ENCODE measurements around the gene CATSPERB. TPM values are rescaled to one million over a fixed set of nuclear protein-coding genes. Genes with fewer than 3 reads are reported as not detected.
"Not testable (repeated sequence)": the region's sequence is repeated elsewhere in the genome, so short reads cannot be mapped to it uniquely, and the experiment has no call there.

CATSPERB gene
- total and polyA plus RNA-seq, 2 donors (not counting 1 experiment from before 2014, with no cell fraction given) = not detected

- Histone ChIP-seq H3K27ac (ENCODE audit: insufficient read depth, low read length) (no peak overlapping the region), H3K36me3 (ENCODE audit: control insufficient read depth, insufficient read depth, low read length) (no peaks in the 10 kb centered on the region), H3K4me1 (ENCODE audit: control insufficient read depth, extremely low read depth, insufficient read depth, low read length) (no peaks in the 10 kb centered on the region), H3K27me3 (ENCODE audit: control insufficient read depth, insufficient read depth, low read length) (no peaks in the 10 kb centered on the region), H4K20me1 (ENCODE audit: control insufficient read depth, extremely low read depth, insufficient read depth, low read length) (no peaks in the 10 kb centered on the region), H3K9me3 (ENCODE audit: control insufficient read depth, insufficient read depth, low read depth, low read length) (no peaks in the 10 kb centered on the region), H3K4me3 (replicated peaks in 1 of 4; ENCODE audit: control extremely low read depth in 1 of 4, insufficient read depth in 1 of 4, low read depth in 3 of 4, low read length in 4 of 4) (no peak overlapping the region), H3K79me2 (ENCODE audit: control insufficient read depth, insufficient read depth, low read length) (no peaks in the 10 kb centered on the region), H2AFZ (ENCODE audit: low read length) (no peak overlapping the region), H3K4me2 (ENCODE audit: extremely low read depth, insufficient read depth, low read length) (no peak overlapping the region), H3K9ac (ENCODE audit: insufficient read depth, low read length) (no peak overlapping the region)
- no peak for TF ChIP-seq CTCF (conservative IDR thresholded peaks at IDR 0.05 in 1 of 2, IDR thresholded peaks at IDR 0.05 in 1 of 2; ENCODE audit: low read depth in 1 of 2, low read length in 2 of 2)
- TF ChIP-seq EZH2 (IDR thresholded peaks at IDR 0.05; ENCODE audit: low read length, missing control alignments) = no peak
- DNase-seq (ENCODE audit: low read depth in 2 of 2) = no peak
Observed at GRCh38 chr14:91545946-91546716, 185.8 kb downstream of the CATSPERB start.

GRCh38 chr14:91545204-91545603 is 186.7 kb downstream of the CATSPERB start:
- no peaks in the 10 kb centered on the region for H3K79me2 ChIP-seq (ENCODE audit: control insufficient read depth, insufficient read depth, low read length)
- no peaks in the 10 kb centered on the region for H4K20me1 ChIP-seq (ENCODE audit: control insufficient read depth, extremely low read depth, insufficient read depth, low read length)

GRCh38 chr14:91536327-91536726 is 195.6 kb downstream of the CATSPERB start:
- TF ChIP-seq EZH2 (IDR thresholded peaks at IDR 0.05; ENCODE audit: low read length, missing control alignments) (no peak), CTCF (conservative IDR thresholded peaks at IDR 0.05 in 1 of 2, IDR thresholded peaks at IDR 0.05 in 1 of 2; ENCODE audit: low read depth in 1 of 2, low read length in 2 of 2) (no peak)
- Histone ChIP-seq H3K4me2 (ENCODE audit: extremely low read depth, insufficient read depth, low read length) (no peak overlapping the region), H3K36me3 (ENCODE audit: control insufficient read depth, insufficient read depth, low read length) (no peaks in the 10 kb centered on the region), H3K9me3 (ENCODE audit: control insufficient read depth, insufficient read depth, low read depth, low read length) (no peaks in the 10 kb centered on the region), H3K27ac (ENCODE audit: insufficient read depth, low read length) (no peak overlapping the region), H2AFZ (ENCODE audit: low read length) (no peak overlapping the region), H4K20me1 (ENCODE audit: control insufficient read depth, extremely low read depth, insufficient read depth, low read length) (no peaks in the 10 kb centered on the region), H3K79me2 (ENCODE audit: control insufficient read depth, insufficient read depth, low read length) (no peaks in the 10 kb centered on the region), H3K9ac (ENCODE audit: insufficient read depth, low read length) (no peak overlapping the region), H3K4me1 (ENCODE audit: control insufficient read depth, extremely low read depth, insufficient read depth, low read length) (no peaks in the 10 kb centered on the region), H3K4me3 (replicated peaks in 1 of 4; ENCODE audit: control extremely low read depth in 1 of 4, insufficient read depth in 1 of 4, low read depth in 3 of 4, low read length in 4 of 4) (no peak overlapping the region), H3K27me3 (ENCODE audit: control insufficient read depth, insufficient read depth, low read length) (no peaks in the 10 kb centered on the region)
- DNase-seq (ENCODE audit: low read depth in 2 of 2) = no peak

More at GRCh38 chr14:91545204-91545603, 186.7 kb downstream of the CATSPERB start:
- H3K27me3 ChIP-seq (ENCODE audit: control insufficient read depth, insufficient read depth, low read length) = no peaks in the 10 kb centered on the region
- no peak overlapping the region for H3K4me3 ChIP-seq (replicated peaks in 1 of 4; ENCODE audit: control extremely low read depth in 1 of 4, insufficient read depth in 1 of 4, low read depth in 3 of 4, low read length in 4 of 4)
- no peak for DNase-seq (ENCODE audit: low read depth in 2 of 2)
- no peak overlapping the region for H3K4me2 ChIP-seq (ENCODE audit: extremely low read depth, insufficient read depth, low read length)
- no peak overlapping the region for H3K27ac ChIP-seq (ENCODE audit: insufficient read depth, low read length)
- no peak overlapping the region for H3K9ac ChIP-seq (ENCODE audit: insufficient read depth, low read length)
- no peaks in the 10 kb centered on the region for H3K36me3 ChIP-seq (ENCODE audit: control insufficient read depth, insufficient read depth, low read length)
- no peaks in the 10 kb centered on the region for H3K4me1 ChIP-seq (ENCODE audit: control insufficient read depth, extremely low read depth, insufficient read depth, low read length)
- TF ChIP-seq CTCF (conservative IDR thresholded peaks at IDR 0.05 in 1 of 2, IDR thresholded peaks at IDR 0.05 in 1 of 2; ENCODE audit: low read depth in 1 of 2, low read length in 2 of 2) (no peak), EZH2 (IDR thresholded peaks at IDR 0.05; ENCODE audit: low read length, missing control alignments) (no peak)
- no peak overlapping the region for H2AFZ ChIP-seq (ENCODE audit: low read length)
- H3K9me3 ChIP-seq (ENCODE audit: control insufficient read depth, insufficient read depth, low read depth, low read length) = no peaks in the 10 kb centered on the region

- not testable (repeated sequence) for H2AFZ ChIP-seq (ENCODE audit: low read length); H3K79me2 ChIP-seq (ENCODE audit: control insufficient read depth, insufficient read depth, low read length); H4K20me1 ChIP-seq (ENCODE audit: control insufficient read depth, extremely low read depth, insufficient read depth, low read length); DNase-seq (ENCODE audit: low read depth in 2 of 2); H3K4me1 ChIP-seq (ENCODE audit: control insufficient read depth, extremely low read depth, insufficient read depth, low read length); H3K9ac ChIP-seq (ENCODE audit: insufficient read depth, low read length); H3K27ac ChIP-seq (ENCODE audit: insufficient read depth, low read length); H3K4me3 ChIP-seq (replicated peaks in 1 of 4; ENCODE audit: control extremely low read depth in 1 of 4, insufficient read depth in 1 of 4, low read depth in 3 of 4, low read length in 4 of 4); H3K27me3 ChIP-seq (ENCODE audit: control insufficient read depth, insufficient read depth, low read length); H3K4me2 ChIP-seq (ENCODE audit: extremely low read depth, insufficient read depth, low read length); H3K36me3 ChIP-seq (ENCODE audit: control insufficient read depth, insufficient read depth, low read length); H3K9me3 ChIP-seq (ENCODE audit: control insufficient read depth, insufficient read depth, low read depth, low read length)
Observed at GRCh38 chr14:91534059-91534458, 197.8 kb downstream of the CATSPERB start.
